ENCODE measurements around the gene CAMK2D. TPM values are rescaled to one million over a fixed set of nuclear protein-coding genes. Genes with fewer than 3 reads are reported as not detected.

The CAMK2D gene
- total and polyA plus RNA-seq, 2 experiments from 2014 or later: 4.9 to 14.6 TPM

DNA sequence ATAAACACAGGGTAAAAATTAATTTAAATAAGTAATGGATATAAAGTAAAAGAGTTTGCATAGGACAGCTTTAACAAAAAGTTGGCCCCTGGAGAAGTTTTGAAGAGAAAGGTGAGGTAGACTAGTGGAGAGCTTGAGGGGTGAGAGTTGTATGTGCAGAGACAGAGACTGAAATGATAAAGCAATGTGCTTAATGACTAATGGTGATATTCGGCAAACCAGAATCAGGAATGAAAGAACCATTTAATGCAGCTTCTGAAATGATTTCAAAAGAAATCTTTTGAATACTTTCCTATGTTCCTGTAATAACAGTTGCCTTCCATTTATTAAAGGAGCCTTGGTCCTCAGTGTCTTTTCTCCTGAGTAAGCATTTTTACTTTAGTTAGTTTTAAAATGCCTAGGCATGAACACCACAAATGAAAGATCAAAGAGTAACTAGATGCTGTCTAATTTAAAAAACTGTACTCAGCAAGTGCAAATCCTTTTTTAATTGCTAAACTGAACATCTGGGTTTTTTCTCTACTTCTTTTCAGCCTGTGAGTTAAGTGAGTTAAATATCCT, 28.5 kb downstream of the CAMK2D start (continued):
- TF ChIP-seq, protein P1, sequence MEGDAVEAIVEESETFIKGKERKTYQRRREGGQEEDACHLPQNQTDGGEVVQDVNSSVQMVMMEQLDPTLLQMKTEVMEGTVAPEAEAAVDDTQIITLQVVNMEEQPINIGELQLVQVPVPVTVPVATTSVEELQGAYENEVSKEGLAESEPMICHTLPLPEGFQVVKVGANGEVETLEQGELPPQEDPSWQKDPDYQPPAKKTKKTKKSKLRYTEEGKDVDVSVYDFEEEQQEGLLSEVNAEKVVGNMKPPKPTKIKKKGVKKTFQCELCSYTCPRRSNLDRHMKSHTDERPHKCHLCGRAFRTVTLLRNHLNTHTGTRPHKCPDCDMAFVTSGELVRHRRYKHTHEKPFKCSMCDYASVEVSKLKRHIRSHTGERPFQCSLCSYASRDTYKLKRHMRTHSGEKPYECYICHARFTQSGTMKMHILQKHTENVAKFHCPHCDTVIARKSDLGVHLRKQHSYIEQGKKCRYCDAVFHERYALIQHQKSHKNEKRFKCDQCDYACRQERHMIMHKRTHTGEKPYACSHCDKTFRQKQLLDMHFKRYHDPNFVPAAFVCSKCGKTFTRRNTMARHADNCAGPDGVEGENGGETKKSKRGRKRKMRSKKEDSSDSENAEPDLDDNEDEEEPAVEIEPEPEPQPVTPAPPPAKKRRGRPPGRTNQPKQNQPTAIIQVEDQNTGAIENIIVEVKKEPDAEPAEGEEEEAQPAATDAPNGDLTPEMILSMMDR (conservative IDR thresholded peaks at IDR 0.05; ENCODE audit: low read depth in 2 of 2): no peak
- TF ChIP-seq NANOG (IDR thresholded peaks at IDR 0.05; ENCODE audit: borderline replicate concordance) (no peak), ZNF114 (CRISPR knock-in tag; IDR thresholded peaks at IDR 0.05) (no peak), ZNF331 (CRISPR knock-in tag; IDR thresholded peaks at IDR 0.05; ENCODE audit: low read depth) (no peak)

DNA sequence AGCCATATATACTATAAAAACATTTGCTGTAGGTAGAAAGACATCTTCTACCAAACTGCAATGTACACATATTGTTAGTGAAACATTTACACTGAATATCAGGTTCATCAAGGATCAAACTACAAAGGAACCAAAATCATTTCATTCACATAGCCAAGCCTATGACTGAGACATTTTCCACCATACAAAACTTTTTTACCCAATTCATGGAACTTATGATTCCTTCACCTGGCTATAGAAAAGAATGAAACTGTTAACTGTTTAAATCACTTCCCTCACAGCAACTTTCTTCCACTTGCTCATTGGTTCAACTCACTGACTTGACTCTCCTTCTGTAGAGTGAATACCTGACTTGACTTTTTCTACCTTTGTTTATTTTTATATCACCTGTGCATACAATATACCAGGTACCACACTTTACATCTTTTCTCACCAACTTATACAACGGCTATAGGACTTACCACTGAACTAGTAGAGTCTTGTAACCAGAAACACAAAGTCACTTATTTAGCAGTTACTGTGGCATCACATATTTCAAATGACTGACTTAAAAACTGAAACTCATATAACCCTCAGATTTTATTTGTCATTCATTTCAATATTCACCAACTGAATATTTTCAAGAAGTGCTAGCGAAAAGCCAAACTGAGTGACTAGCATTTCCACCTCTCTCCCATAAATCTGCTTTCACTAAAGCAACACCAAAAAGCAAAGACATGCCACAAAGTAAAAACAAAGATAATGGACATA, 30.9 kb downstream of the CAMK2D start:
- no peak for ATAC-seq

DNA sequence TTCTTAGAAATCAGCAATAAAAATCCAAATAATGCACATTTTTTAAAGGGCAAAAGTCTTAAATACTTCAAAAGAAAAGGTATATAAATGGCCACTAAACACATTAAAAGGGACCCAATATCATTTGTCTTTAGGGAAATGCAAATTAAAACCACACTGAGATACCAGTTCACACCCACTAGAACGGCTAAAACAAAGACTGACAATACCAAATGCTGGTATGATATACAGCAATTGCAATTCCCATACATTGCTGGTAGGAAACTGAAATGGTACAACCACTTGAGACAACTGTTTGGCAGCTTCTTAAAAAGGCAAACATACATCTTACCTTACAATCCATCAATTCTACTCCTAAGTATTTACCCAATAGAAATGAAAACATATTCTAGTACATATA, 33.7 kb downstream of the CAMK2D start:
- Histone ChIP-seq H3K4me3 (no peak overlapping the region), H3K9me2 (ENCODE audit: insufficient read depth) (no peaks in the 10 kb centered on the region), H3F3A (replicated peaks; ENCODE audit: low read depth) (no peaks in the 10 kb centered on the region), H3K27me3 (ENCODE audit: insufficient read depth) (no peaks in the 10 kb centered on the region), H3K27ac (ENCODE audit: low read depth) (no peak overlapping the region), H3K79me2 (replicated peaks; ENCODE audit: insufficient read depth) (no peaks in the 10 kb centered on the region), H3K4me2 (no peak overlapping the region), H4K20me1 (replicated peaks; ENCODE audit: insufficient read depth) (no peaks in the 10 kb centered on the region), H3K36me3 (ENCODE audit: insufficient read depth) (no peaks in the 10 kb centered on the region), H2AFZ (no peak overlapping the region), H3K4me1 (ENCODE audit: insufficient read depth) (no peaks in the 10 kb centered on the region)
- Mint-ChIP-seq H3K36me3 (ENCODE audit: low read depth) (no peaks in the 10 kb centered on the region), H3K4me1 (no peaks in the 10 kb centered on the region), H3K27me3 (ENCODE audit: insufficient read depth, low read depth, poor library complexity) (no peaks in the 10 kb centered on the region), H3K27ac (no peak overlapping the region), H3K9me3 (no peaks in the 10 kb centered on the region), H3K4me3 (no peak overlapping the region)
- ATAC-seq: no peak
- no peak for DNase-seq (ENCODE audit: low spot score)
- TF ChIP-seq POLR2AphosphoS5 (IDR thresholded peaks at IDR 0.05; ENCODE audit: low read depth) (no peak), NANOG (IDR thresholded peaks at IDR 0.05; ENCODE audit: borderline replicate concordance) (no peak), CREB1 (CRISPR knock-in tag; IDR thresholded peaks at IDR 0.05; ENCODE audit: low read depth) (no peak), EZH2phosphoT487 (IDR thresholded peaks at IDR 0.05; ENCODE audit: unreplicated experiment) (no peak), ZNF331 (CRISPR knock-in tag; IDR thresholded peaks at IDR 0.05; ENCODE audit: low read depth) (no peak), ZNF114 (CRISPR knock-in tag; IDR thresholded peaks at IDR 0.05) (no peak), STAT1 (IDR thresholded peaks at IDR 0.05; ENCODE audit: unreplicated experiment) (no peak)

More for the DNA sequence above, 30.9 kb downstream of the CAMK2D start:
- H3K27ac Mint-ChIP-seq: no peak overlapping the region
- no peak for TF ChIP-seq POLR2AphosphoS5 (IDR thresholded peaks at IDR 0.05; ENCODE audit: low read depth)
- H3K79me2 ChIP-seq (replicated peaks; ENCODE audit: insufficient read depth): no peaks in the 10 kb centered on the region
- H3F3A ChIP-seq (replicated peaks; ENCODE audit: low read depth): no peaks in the 10 kb centered on the region
- no peaks in the 10 kb centered on the region; the same call in 2 of the 3 replicates for H3K36me3 Mint-ChIP-seq (ENCODE audit: low read depth)
- no peaks in the 10 kb centered on the region for H4K20me1 ChIP-seq (replicated peaks; ENCODE audit: insufficient read depth)
- no peak overlapping the region for H3K4me2 ChIP-seq
- no peak overlapping the region for H3K4me3 Mint-ChIP-seq
- no peaks in the 10 kb centered on the region for H3K4me1 Mint-ChIP-seq
- H3K36me3 ChIP-seq (ENCODE audit: insufficient read depth): no peaks in the 10 kb centered on the region
- DNase-seq (ENCODE audit: low spot score): no peak
- H3K27ac ChIP-seq (ENCODE audit: low read depth): no peak overlapping the region
- H3K27me3 ChIP-seq (ENCODE audit: insufficient read depth): no peaks in the 10 kb centered on the region
- no peaks in the 10 kb centered on the region for H3K27me3 Mint-ChIP-seq (ENCODE audit: insufficient read depth, low read depth, poor library complexity)
- H3K9me3 Mint-ChIP-seq: no peaks in the 10 kb centered on the region
- no peaks in the 10 kb centered on the region for H3K4me1 ChIP-seq (ENCODE audit: insufficient read depth)
- H2AFZ ChIP-seq: no peak overlapping the region
- H3K9me2 ChIP-seq (ENCODE audit: insufficient read depth): no peaks in the 10 kb centered on the region
- no peak overlapping the region for H3K4me3 ChIP-seq
